HG02938 (cell line): Measurements from ENCODE around the gene PKD2L2.
A peak's percentile ranks its signal among the peaks of the same experiment; 100 is the strongest.
"Not testable (repeated sequence)": the region's sequence is repeated elsewhere in the genome, so short reads cannot be mapped to it uniquely, and the experiment has no call there.

Source experiments
- ATAC-seq: cut with Tn5 transposase; IDR thresholded peaks from one replicate; pipeline ENCODE4 v1.9.1; 2021; ENCODE audit warnings: mild to moderate bottlenecking, moderate library complexity; ENCODE audit not compliant: unreplicated experiment

PKD2L2 gene

GRCh38 chr5:137887831-137888230 lies 1.4 kb upstream of the PKD2L2 start:
- no peak for ATAC-seq

DNA sequence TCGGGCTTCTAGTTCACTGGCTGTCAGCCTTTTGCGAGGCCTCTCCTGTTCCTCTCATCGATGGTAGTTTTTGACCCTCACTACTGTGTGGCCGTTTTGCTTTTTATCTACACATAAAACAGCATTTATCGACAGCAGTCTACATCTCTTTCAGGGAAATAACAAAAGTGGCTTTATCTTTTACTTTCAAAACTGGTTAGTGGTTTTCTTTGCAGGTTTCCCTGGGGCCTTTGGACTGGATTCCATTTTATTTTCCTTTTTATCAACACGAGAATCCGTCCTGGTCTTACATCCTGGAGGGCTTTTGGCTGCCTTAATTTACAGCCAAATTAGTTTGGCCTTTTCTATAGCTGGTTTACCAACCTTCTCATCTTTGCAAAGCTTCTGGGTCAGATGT lies 793 bp upstream of the PKD2L2 start:
- ATAC-seq, result no peak

DNA sequence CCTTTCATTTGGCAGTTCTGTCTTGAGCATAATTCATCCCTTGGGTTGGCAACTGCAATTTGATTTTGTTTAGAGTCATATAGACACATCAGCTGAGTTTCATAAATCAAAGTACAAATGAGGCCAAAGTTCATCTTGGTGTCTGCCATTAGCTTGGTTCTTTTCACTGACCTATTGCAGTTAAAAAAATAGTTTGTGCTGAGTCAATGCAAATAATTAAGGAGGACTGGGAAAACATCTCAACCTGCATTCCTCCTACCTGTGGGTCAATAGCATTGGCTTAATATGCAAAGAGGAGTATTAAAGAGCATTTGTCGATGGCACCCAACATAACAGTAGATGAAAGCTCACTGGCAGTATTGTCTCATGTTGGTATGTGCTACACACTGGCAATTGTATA lies 1.6 kb downstream of the PKD2L2 start:
- no peak for ATAC-seq

- no peak for ATAC-seq
These were observed 2.6 kb downstream of the PKD2L2 start for GRCh38 chr5:137891849-137892248.

GRCh38 chr5:137894586-137894985 lies 5.3 kb downstream of the PKD2L2 start:
- no peak for ATAC-seq

DNA sequence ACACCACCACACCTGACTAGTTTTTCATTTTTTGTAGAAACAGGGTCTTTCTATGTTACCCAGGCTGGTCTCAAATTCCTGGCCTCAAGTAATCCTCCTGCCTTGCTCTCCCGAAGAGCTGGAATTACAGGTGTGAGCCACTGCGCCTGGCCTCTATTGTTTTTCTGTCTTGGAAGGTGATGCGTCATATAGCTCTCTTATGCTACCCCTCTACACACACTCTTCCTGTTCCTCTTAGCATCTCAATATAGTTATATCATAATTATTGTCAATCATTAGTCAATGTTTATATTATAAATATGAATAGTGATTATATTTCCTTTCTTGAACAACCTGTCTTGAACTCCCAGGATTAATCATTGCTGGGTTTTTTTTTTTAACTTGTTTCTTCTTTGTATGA lies 7.3 kb downstream of the PKD2L2 start:
- no peak for ATAC-seq

- no peak for ATAC-seq
These were observed 10.2 kb downstream of the PKD2L2 start for GRCh38 chr5:137899493-137899892.

- no peak for ATAC-seq
These were observed 12.0 kb downstream of the PKD2L2 start for GRCh38 chr5:137901011-137901817.

DNA sequence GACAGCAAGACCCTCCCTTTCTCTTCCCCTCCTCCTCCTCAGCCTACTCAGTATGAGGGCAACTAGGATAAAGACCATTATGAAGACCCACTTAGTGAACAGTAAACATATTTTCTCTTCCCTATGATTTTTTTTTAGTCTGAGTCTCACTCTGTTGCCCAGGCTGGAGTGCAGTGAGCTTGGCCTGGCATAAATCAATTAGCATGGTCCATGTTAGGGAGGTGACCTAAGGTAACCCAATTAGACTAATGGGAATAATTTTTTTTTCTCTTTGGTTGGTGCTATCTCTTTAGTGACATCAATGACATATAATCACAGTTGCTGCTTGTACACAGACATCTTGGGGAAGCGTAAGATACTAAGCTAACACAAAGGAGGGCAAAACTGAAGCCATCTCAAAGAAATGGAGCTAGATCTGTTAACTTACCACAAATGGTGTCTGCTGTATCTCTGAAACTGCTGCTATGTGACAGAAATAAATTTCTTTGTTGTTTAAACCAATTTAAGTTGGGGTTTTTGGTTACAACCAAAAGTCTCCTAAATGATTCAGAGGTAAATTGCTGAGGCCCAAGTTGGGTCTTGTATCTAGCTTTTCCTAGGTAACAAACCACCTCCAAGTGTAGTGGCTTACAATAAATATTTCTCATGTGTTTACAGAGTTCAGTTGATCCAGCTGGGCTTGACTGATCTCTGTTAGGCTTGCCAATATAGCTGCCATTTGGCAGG lies 13.3 kb downstream of the PKD2L2 start:
- no peak for ATAC-seq

DNA sequence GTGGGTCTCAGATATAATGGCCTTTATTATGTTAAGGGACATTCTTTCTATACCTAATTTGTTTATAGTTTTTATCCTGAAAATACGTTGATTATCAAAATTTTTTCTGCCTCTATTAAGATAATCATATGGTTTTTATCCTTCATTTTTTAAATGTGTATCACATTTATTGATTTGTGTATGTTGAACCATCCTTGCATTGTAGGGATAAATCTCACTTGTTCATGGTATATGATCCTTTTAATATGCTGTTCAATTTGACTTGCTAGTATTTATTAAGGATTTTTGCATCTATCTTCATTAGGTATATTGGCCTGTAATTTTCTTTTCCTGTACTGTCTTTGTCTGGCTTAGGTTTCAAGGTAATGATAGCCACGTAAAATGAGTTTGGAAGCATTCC lies 25.5 kb downstream of the PKD2L2 start:
- no peak for ATAC-seq

DNA sequence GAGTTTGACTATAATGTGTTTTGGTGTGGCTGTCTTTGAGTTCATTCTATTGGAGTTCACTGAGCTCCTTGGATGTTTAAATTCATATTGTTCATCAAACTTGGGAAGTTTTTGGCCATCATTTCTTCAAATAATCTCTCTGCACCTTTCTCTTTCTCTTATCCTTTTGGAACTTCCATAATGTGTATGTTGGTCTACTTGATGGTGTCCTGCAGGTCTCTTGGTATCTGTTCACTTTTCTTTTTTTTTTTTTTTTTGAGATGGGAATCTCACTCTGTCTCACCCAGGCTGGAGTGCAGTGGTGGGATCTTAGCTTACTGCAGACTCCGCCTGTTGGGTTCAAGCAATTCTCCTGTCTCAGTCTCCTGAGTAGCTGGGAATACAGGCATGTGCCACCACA lies 27.7 kb downstream of the PKD2L2 start:
- ATAC-seq, result no peak

GRCh38 chr5:137921931-137922330 lies 32.7 kb downstream of the PKD2L2 start:
- ATAC-seq, result no peak

DNA sequence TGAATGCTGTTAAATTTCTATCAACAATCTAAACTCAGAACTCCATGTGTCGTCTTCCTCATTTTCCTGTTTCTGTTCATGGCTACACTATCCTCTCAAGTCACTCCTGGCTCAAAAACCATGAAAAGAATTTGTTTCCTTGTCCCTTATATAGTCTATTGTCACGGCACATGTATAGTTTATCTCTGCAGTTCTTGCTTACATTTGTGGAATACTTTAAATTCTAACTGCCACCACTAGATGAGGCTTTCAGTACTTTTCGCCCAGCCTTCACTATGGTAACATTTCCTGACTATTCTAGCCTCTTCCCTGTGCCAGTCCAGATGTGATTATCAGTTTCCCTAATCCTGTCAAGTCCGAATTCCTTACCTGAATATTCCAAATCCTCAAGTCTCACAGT lies 34.6 kb downstream of the PKD2L2 start:
- no peak for ATAC-seq

DNA sequence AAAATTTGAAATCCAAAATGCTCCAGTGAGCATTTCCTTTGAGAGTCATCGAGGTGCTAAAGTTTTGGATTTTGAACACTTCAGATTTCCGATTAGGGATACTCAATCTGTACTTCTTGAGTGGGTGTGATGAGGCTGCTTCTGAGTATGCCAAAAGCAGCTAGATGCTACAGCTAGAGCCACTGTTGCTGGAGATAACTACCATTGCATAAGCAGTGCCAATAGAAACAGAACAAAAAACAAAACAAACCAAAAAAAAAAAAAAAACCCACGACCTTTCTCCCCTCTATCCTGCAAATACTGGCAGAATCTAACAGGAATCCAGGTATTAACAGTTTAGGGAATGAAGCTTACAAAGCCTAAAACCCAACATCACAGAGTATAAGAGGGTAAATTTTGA lies 43.5 kb downstream of the PKD2L2 start:
- ATAC-seq, result no peak

GRCh38 chr5:137933491-137933911 lies 44.2 kb downstream of the PKD2L2 start:
- no peak for ATAC-seq

DNA sequence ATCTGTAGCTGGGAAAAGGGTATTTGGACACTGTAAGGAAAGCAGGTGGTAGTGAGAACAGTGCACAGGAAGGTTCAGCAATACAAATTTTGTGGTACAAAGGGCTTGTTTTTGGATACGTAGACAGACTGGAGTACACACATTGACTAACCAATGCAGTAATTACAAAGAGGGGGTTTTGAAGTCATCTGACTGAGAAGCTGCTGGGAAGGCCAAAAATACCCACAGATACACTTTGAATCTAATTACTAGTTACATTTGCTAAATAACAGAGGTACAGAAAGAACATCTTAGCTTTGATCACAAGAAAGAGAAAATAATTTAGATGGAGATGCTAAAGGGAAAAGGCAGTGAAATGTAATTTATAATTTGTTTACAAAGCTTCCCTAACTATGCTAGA lies 45.9 kb downstream of the PKD2L2 start:
- ATAC-seq, result no peak

DNA sequence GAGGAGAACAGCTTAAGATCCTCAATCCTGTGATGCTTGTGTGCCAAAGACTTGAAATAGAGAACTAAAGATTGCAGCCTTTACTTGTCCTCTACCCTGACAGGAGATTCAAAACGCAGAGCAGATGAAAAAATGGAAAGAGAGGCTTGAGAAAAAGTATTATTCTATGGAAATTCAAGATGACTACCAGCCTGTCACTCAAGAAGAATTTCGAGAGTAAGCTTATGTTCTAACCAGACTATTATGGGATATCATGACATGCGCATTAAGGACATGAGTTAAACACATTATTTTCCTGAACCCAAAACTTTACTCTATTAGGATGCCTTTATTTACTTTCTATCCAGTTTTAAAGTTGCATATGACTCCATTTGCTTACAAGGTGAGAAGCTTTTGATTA lies 46.4 kb downstream of the PKD2L2 start:
- no peak for ATAC-seq

- no peak for ATAC-seq
These were observed 48.9 kb downstream of the PKD2L2 start for GRCh38 chr5:137937994-137938750.

- peak; percentile 40 for ATAC-seq
These were observed 49.5 kb downstream of the PKD2L2 start for GRCh38 chr5:137938751-137939143.

GRCh38 chr5:137939331-137939730 lies 50.1 kb downstream of the PKD2L2 start:
- ATAC-seq, result no peak

DNA sequence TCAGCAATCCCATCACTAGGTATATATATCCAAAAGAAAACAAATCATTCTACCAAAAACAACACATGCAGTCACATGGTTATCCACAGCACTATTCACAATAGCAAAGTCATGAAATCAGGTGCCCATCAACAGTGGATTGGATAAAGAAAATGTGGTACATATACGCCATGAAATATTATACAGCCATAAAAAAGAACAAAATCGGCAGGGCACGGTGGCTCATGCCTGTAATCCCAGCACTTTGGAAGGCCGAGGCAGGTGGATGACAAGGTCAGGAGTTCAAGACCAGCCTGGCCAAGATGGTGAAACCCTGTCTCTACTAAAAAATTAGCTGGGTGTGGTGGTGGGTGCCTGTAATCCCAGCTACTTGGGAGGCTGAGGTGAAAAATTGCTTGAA lies 55.0 kb downstream of the PKD2L2 start:
- ATAC-seq, result not testable (repeated sequence)

DNA sequence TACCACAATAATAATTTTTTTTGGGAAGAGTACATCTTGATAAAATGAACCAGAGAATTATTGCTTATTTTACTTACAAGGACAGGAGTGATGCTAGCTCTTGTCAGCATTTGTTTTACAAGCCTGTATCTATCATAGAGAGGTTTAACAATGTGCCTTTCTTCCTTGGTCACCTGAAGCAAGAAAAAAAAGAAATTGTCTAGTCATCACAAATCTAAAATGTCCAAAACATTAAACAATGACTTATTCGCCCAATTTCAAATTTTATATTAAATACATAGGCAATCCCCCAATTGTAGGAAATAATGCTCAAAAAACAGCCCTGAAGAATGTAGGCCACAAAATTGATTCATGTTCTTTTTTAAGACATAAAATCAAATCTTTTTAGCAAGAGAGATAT lies 56.6 kb downstream of the PKD2L2 start:
- ATAC-seq, result no peak
